HG03108 (cell line): ENCODE measurements around the gene POGK.

Experiments
- ATAC-seq: cut with Tn5 transposase; IDR thresholded peaks from one replicate; pipeline ENCODE4 v1.9.1; 2021; ENCODE audit warnings: moderate library complexity; ENCODE audit not compliant: unreplicated experiment

Gene POGK

GRCh38 chr1:166899769-166900168 lies 60.5 kb downstream of the POGK start:
- ATAC-seq, result no peak

- ATAC-seq, result no peak
These were observed 61.7 kb downstream of the POGK start for GRCh38 chr1:166900987-166901386.

GRCh38 chr1:166902279-166902678 lies 63.0 kb downstream of the POGK start:
- ATAC-seq, result no peak

- no peak for ATAC-seq
These were observed 64.0 kb downstream of the POGK start for GRCh38 chr1:166903232-166903631.

GRCh38 chr1:166905136-166905535 lies 65.9 kb downstream of the POGK start:
- no peak for ATAC-seq

- no peak for ATAC-seq
These were observed 66.6 kb downstream of the POGK start for GRCh38 chr1:166905900-166906299.
